SU-DHL-6 (cell line): Measurements from ENCODE around the gene SF3A1.

Experiments
- H2AFZ ChIP-seq: fragments of 200-600 bp; sonication (generic); 2 replicates; pipeline ENCODE4 v1.6.1; 2014; ENCODE audit warnings: low read depth, mild to moderate bottlenecking, moderate library complexity, mixed read lengths, antibody characterized with exemption, low read length; ENCODE audit not compliant: severe bottlenecking
- H3F3A ChIP-seq: fragments of 200-600 bp; shearing (Covaris generic); 2 replicates; pipeline ENCODE4 v1.6.0; 2016; ENCODE audit warnings: antibody characterized with exemption, mild to moderate bottlenecking; ENCODE audit not compliant: insufficient read depth
- H3K27ac ChIP-seq: fragments of 200-600 bp; sonication (generic); 2 replicates; pipeline ENCODE4 v1.5.1; 2016; ENCODE audit warnings: low read depth, mild to moderate bottlenecking, low read length, moderate library complexity, mixed read lengths
- H3K27me3 ChIP-seq: fragments of 200-600 bp; sonication (generic), shearing (Covaris generic); 2 replicates; pipeline ENCODE4 v1.6.0; 2014; ENCODE audit warnings: mild to moderate bottlenecking, low read length
- H3K36me3 ChIP-seq: fragments of 200-600 bp; sonication (generic); 2 replicates; pipeline ENCODE4 v1.6.1; 2014; ENCODE audit warnings: mild to moderate bottlenecking, low read length, mixed read lengths
- H3K4me2 ChIP-seq: fragments of 300-600, 200-600 bp; shearing (Covaris generic), sonication (generic); 2 replicates; pipeline ENCODE4 v1.6.0; 2014; ENCODE audit warnings: low read length, low read depth, mild to moderate bottlenecking; ENCODE audit not compliant: poor library complexity, severe bottlenecking
- H3K4me3 ChIP-seq: fragments of 200-600 bp; sonication (generic); 2 replicates; pipeline ENCODE4 v1.5.1; 2014; ENCODE audit warnings: antibody characterized with exemption, low read length, mild to moderate bottlenecking, mixed read lengths; ENCODE audit not compliant: insufficient read depth, poor library complexity, severe bottlenecking
- H3K79me2 ChIP-seq: fragments of 200-600 bp; sonication (generic); 2 replicates; pipeline ENCODE4 v1.6.1; 2014; ENCODE audit warnings: mild to moderate bottlenecking, low read length, moderate library complexity; ENCODE audit not compliant: insufficient read depth
- H3K9ac ChIP-seq: fragments of 200-600 bp; sonication (generic); 2 replicates; pipeline ENCODE4 v1.7.0; 2014; ENCODE audit warnings: mild to moderate bottlenecking, low read length
- H3K9me2 ChIP-seq: fragments of 200-600 bp; sonication (generic); replicated peaks from 2 replicates; pipeline ENCODE4 v1.6.1; 2014; ENCODE audit warnings: low read length; ENCODE audit not compliant: insufficient read depth
- H3K9me3 ChIP-seq: fragments of 200-600 bp; sonication (generic); 2 replicates; pipeline ENCODE4 v1.6.1; 2014; ENCODE audit warnings: low read length, mixed read lengths; ENCODE audit not compliant: insufficient read depth
- H4K20me1 ChIP-seq: fragments of 200-600 bp; sonication (generic); 2 replicates; pipeline ENCODE4 v1.6.1; 2014; ENCODE audit warnings: low read depth, mild to moderate bottlenecking, antibody characterized with exemption, low read length, moderate library complexity, mixed read lengths
- CTCF ChIP-seq: fragments of 200-600 bp; sonication (generic); IDR thresholded peaks from one replicate; pipeline ENCODE4 v1.5.1; 2017; ENCODE audit warnings: antibody characterized with exemption, mild to moderate bottlenecking, low read length, moderate library complexity; ENCODE audit not compliant: insufficient read depth, poor library complexity, severe bottlenecking
- EZH2phosphoT487 ChIP-seq: fragments of 200-600 bp; sonication (generic), shearing (Covaris generic); conservative IDR thresholded peaks from 2 replicates; pipeline ENCODE4 v1.6.1; 2018; ENCODE audit warnings: mild to moderate bottlenecking, antibody characterized with exemption, low read length, moderate library complexity, mixed read lengths

The SF3A1 gene

GRCh38 chr22:30287648-30288418 lies 68.9 kb downstream of the SF3A1 start:
- Histone ChIP-seq H2AFZ (no peak overlapping the region), H3K4me2 (no peak overlapping the region)
- TF ChIP-seq CTCF (peak; percentile 88), EZH2phosphoT487 (no peak)

GRCh38 chr22:30286813-30287647 lies 69.7 kb downstream of the SF3A1 start:
- no peak overlapping the region for H3K4me3 ChIP-seq
- no peaks in the 10 kb centered on the region for H4K20me1 ChIP-seq
- H3K9ac ChIP-seq, result no peak overlapping the region
- H3K9me3 ChIP-seq, result no peaks in the 10 kb centered on the region
- H3F3A ChIP-seq, result peaks cover 5% of the 10 kb centered on the region; the same call in 1 of the 2 replicates
- H3K27me3 ChIP-seq, result no peaks in the 10 kb centered on the region
- H3K9me2 ChIP-seq, result no peaks in the 10 kb centered on the region
- no peaks in the 10 kb centered on the region for H3K36me3 ChIP-seq
- no peak overlapping the region for H3K4me2 ChIP-seq
- TF ChIP-seq CTCF (peak; percentile 75), EZH2phosphoT487 (no peak)
- H3K27ac ChIP-seq, result no peak overlapping the region
- no peak overlapping the region for H2AFZ ChIP-seq
- H3K79me2 ChIP-seq, result no peaks in the 10 kb centered on the region

More at GRCh38 chr22:30287648-30288418, 68.9 kb downstream of the SF3A1 start:
- no peaks in the 10 kb centered on the region for H3K9me3 ChIP-seq
- H3K36me3 ChIP-seq, result no peaks in the 10 kb centered on the region
- no peak overlapping the region for H3K9ac ChIP-seq
- no peaks in the 10 kb centered on the region for H4K20me1 ChIP-seq
- no peak overlapping the region for H3K27ac ChIP-seq
- H3F3A ChIP-seq, result peaks cover 5% of the 10 kb centered on the region; the same call in 1 of the 2 replicates
- H3K9me2 ChIP-seq, result no peaks in the 10 kb centered on the region
- no peak overlapping the region for H3K4me3 ChIP-seq
- H3K79me2 ChIP-seq, result no peaks in the 10 kb centered on the region
- H3K27me3 ChIP-seq, result no peaks in the 10 kb centered on the region

DNA sequence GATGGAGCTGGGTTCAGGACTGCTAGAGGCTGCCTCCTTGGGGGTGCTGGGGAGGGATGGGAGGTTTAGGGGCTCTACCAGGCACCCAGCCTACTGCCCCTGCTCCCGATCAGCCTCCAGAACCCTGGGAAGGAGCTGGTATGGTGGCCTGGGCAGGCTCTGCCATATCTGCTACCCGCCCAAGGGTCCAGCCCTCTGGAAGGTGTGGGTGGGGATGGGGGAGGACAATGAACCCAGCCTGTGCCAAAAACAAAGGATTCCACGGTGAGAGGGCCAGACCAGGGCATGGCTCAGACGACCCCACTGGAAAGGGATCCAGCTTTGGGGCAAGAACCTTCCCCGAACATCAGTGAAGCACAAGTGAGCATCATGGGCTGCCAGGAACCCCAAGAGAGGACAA lies 70.4 kb downstream of the SF3A1 start:
- H3K4me3 ChIP-seq, result no peak overlapping the region
- no peaks in the 10 kb centered on the region for H3K9me2 ChIP-seq
- H3K4me2 ChIP-seq, result no peak overlapping the region
- peaks cover 5% of the 10 kb centered on the region; the same call in 1 of the 2 replicates for H3F3A ChIP-seq
- no peaks in the 10 kb centered on the region for H3K9me3 ChIP-seq
- no peak overlapping the region for H3K27ac ChIP-seq
- H2AFZ ChIP-seq, result no peak overlapping the region
- no peaks in the 10 kb centered on the region for H3K27me3 ChIP-seq
- H4K20me1 ChIP-seq, result no peaks in the 10 kb centered on the region
- no peak overlapping the region for H3K9ac ChIP-seq
- H3K36me3 ChIP-seq, result no peaks in the 10 kb centered on the region
- H3K79me2 ChIP-seq, result no peaks in the 10 kb centered on the region
- no peak for TF ChIP-seq EZH2phosphoT487
- no peak for TF ChIP-seq CTCF
